Mammary epithelial cell (primary cell): Measurements from ENCODE around the gene USP37.

Experiments
- CTCF ChIP-seq, 2 donors: IDR thresholded peaks in 1 of 2; conservative IDR thresholded peaks in 1 of 2; 2 replicates each; pipeline ENCODE4 v1.5.1; 2011 to 2012; ENCODE audit warnings: inconsistent platforms in 2 of 2, low read length in 2 of 2, mild to moderate bottlenecking in 2 of 2, control low read depth in 1 of 2, low read depth in 1 of 2; ENCODE audit not compliant: insufficient read depth in 1 of 2; ENCODE audit errors: extremely low read depth in 1 of 2
- EZH2 ChIP-seq: IDR thresholded peaks from 2 replicates; pipeline ENCODE4 v1.6.1; 2012; ENCODE audit warnings: low read length, inconsistent platforms, borderline replicate concordance

GRCh38 chr2:218432676-218433365 is 135.3 kb downstream of the USP37 start:
- TF ChIP-seq CTCF (conservative IDR thresholded peaks at IDR 0.05 in 1 of 2, IDR thresholded peaks at IDR 0.05 in 1 of 2; ENCODE audit: extremely low read depth in 1 of 2, insufficient read depth in 1 of 2, low read depth in 1 of 2, low read length in 2 of 2) (no peak), EZH2 (no peak)
